GM23338 (cell line): ENCODE data around the gene STX8. TPM values are rescaled to one million over a fixed set of nuclear protein-coding genes. Genes with fewer than 3 reads are reported as not detected.

ENCODE experiments used
- ATAC-seq: fragments of 200-7000 bp; cut with Tn5 transposase; 3 replicates; pipeline ENCODE4 v1.9.1; 2020
- DNase-seq: peaks from one replicate; pipeline ENCODE4 v3.0.0-alpha.2; 2015; ENCODE audit warnings: low spot score
- H2AFZ ChIP-seq: fragments of 200-600 bp; sonication (generic); 2 replicates; pipeline ENCODE4 v1.8.0; 2016; ENCODE audit warnings: antibody characterized with exemption, mild to moderate bottlenecking, moderate library complexity
- H3F3A ChIP-seq: fragments of 200-600 bp; sonication (generic); replicated peaks from 2 replicates; pipeline ENCODE4 v1.8.0; 2017; ENCODE audit warnings: antibody characterized with exemption, mixed run types, low read depth
- H3K27ac ChIP-seq: fragments of 200-600 bp; sonication (generic); 2 replicates; pipeline ENCODE4 v1.6.1; 2016; ENCODE audit warnings: low read depth
- H3K27me3 ChIP-seq: fragments of 200-600 bp; sonication (generic); 2 replicates; pipeline ENCODE4 v1.8.0; 2016; ENCODE audit warnings: mild to moderate bottlenecking, mixed run types, moderate library complexity; ENCODE audit not compliant: insufficient read depth
- H3K36me3 ChIP-seq: fragments of 200-600 bp; sonication (generic); 2 replicates; pipeline ENCODE4 v1.8.0; 2016; ENCODE audit warnings: mild to moderate bottlenecking; ENCODE audit not compliant: insufficient read depth
- H3K4me1 ChIP-seq: fragments of 200-600 bp; sonication (generic); 2 replicates; pipeline ENCODE4 v1.8.0; 2016; ENCODE audit warnings: mild to moderate bottlenecking, moderate library complexity; ENCODE audit not compliant: insufficient read depth
- H3K4me2 ChIP-seq: fragments of 200-600 bp; sonication (generic); 2 replicates; pipeline ENCODE4 v1.7.1; 2017; ENCODE audit warnings: mixed run types
- H3K4me3 ChIP-seq: fragments of 200-600 bp; sonication (generic); 2 replicates; pipeline ENCODE4 v1.6.1; 2016; ENCODE audit warnings: mixed run types
- H3K79me2 ChIP-seq: fragments of 200-600 bp; sonication (generic); replicated peaks from 2 replicates; pipeline ENCODE4 v1.8.0; 2017; ENCODE audit warnings: mild to moderate bottlenecking; ENCODE audit not compliant: insufficient read depth
- H3K9me2 ChIP-seq: fragments of 200-600 bp; sonication (generic); 2 replicates; pipeline ENCODE4 v1.8.0; 2017; ENCODE audit not compliant: insufficient read depth
- H4K20me1 ChIP-seq: fragments of 200-600 bp; sonication (generic); replicated peaks from 2 replicates; pipeline ENCODE4 v1.8.0; 2017; ENCODE audit warnings: mild to moderate bottlenecking; ENCODE audit not compliant: insufficient read depth
- H3K27ac Mint-ChIP-seq: 2 replicates; pipeline ENCODE4 v1.8.0; 2020; ENCODE audit warnings: inconsistent platforms, mild to moderate bottlenecking, moderate library complexity, mixed read lengths
- H3K27me3 Mint-ChIP-seq: 3 replicates; pipeline ENCODE4 v1.8.0; 2022; ENCODE audit warnings: low read depth, mild to moderate bottlenecking, moderate library complexity, mixed read lengths, inconsistent platforms; ENCODE audit not compliant: insufficient read depth, poor library complexity
- H3K36me3 Mint-ChIP-seq: 3 replicates; pipeline ENCODE4 v1.8.0; 2021; ENCODE audit warnings: low read depth, mild to moderate bottlenecking, inconsistent platforms, moderate library complexity, mixed read lengths
- H3K4me1 Mint-ChIP-seq: 3 replicates; pipeline ENCODE4 v1.8.0; 2020; ENCODE audit warnings: mild to moderate bottlenecking, inconsistent platforms, mixed read lengths
- H3K4me3 Mint-ChIP-seq: 3 replicates; pipeline ENCODE4 v1.8.0; 2021; ENCODE audit warnings: moderate library complexity, mild to moderate bottlenecking, inconsistent platforms, mixed read lengths
- H3K9me3 Mint-ChIP-seq: 3 replicates; pipeline ENCODE4 v1.8.0; 2020; ENCODE audit warnings: moderate library complexity, mild to moderate bottlenecking, inconsistent platforms, mixed read lengths
- CREB1 ChIP-seq: fragments of 250-450 bp; sonication (Bioruptor Pico); IDR thresholded peaks from 2 replicates; pipeline ENCODE4 v1.5.0; 2020; ENCODE audit warnings: low read depth, mild to moderate bottlenecking, moderate library complexity
- CTCF ChIP-seq, 2 experiments: fragments of 200-600 bp in 1 of 2; sonication (generic) in 1 of 2; conservative IDR thresholded peaks; 2 replicates each; pipeline versions ENCODE4 v1.5.1 to v1.6.1; 2016 to 2017; ENCODE audit warnings: antibody characterized with exemption in 2 of 2, low read depth in 2 of 2, mild to moderate bottlenecking in 2 of 2, moderate library complexity in 1 of 2
- ETS1 ChIP-seq: IDR thresholded peaks from 2 replicates; pipeline ENCODE4 v1.6.1; 2016; ENCODE audit warnings: antibody characterized with exemption
- EZH2 ChIP-seq: fragments of 200-600 bp; sonication (generic); IDR thresholded peaks from one replicate; pipeline ENCODE4 v1.8.0; 2017; ENCODE audit warnings: antibody characterized with exemption, mild to moderate bottlenecking, low read depth; ENCODE audit not compliant: unreplicated experiment
- EZH2phosphoT487 ChIP-seq: fragments of 200-600 bp; sonication (generic); IDR thresholded peaks from one replicate; pipeline ENCODE4 v1.8.1; 2018; ENCODE audit warnings: antibody characterized with exemption; ENCODE audit not compliant: unreplicated experiment
- NANOG ChIP-seq: IDR thresholded peaks from 2 replicates; pipeline ENCODE4 v1.6.1; 2016; ENCODE audit warnings: antibody characterized with exemption, borderline replicate concordance
- POLR2AphosphoS5 ChIP-seq: IDR thresholded peaks from 2 replicates; pipeline ENCODE4 v1.6.1; 2016; ENCODE audit warnings: antibody characterized with exemption, low read depth
- STAT1 ChIP-seq: IDR thresholded peaks from one replicate; pipeline ENCODE4 v1.6.1; 2016; ENCODE audit warnings: antibody characterized with exemption; ENCODE audit not compliant: unreplicated experiment
- ZNF114 ChIP-seq: fragments of 250-450 bp; sonication (Bioruptor Pico); IDR thresholded peaks from 2 replicates; pipeline ENCODE4 v1.5.0; 2020; ENCODE audit warnings: mild to moderate bottlenecking, moderate library complexity
- ZNF331 ChIP-seq: fragments of 250-450 bp; sonication (Bioruptor Pico); IDR thresholded peaks from 2 replicates; pipeline ENCODE4 v1.5.0; 2020; ENCODE audit warnings: low read depth, mild to moderate bottlenecking, moderate library complexity
- polyA plus RNA-seq: library from polyadenylated mRNA; unstranded; fragments of >200 nt; fragmentation: Nextera tagmentation; extraction: Ambion mirVana; gene quantifications from 2 replicates; pipeline ENCODE4 v1.2.1, GENCODE V29; 2016
- total RNA-seq: library from RNA; depleted of rRNA; stranded (reverse); fragments of >200 nt; shearing (Covaris generic); gene quantifications from 2 replicates; pipeline ENCODE4 v1.2.3, GENCODE V29; 2014
- TF ChIP-seq, protein P1 (sequence below): IDR thresholded peaks from one replicate; pipeline ENCODE4 v1.6.1; 2018; ENCODE audit warnings: antibody characterized with exemption; ENCODE audit not compliant: unreplicated experiment
- TF ChIP-seq, protein P2 (sequence below): fragments of 250-450 bp; sonication (Bioruptor Pico); IDR thresholded peaks from 2 replicates; pipeline ENCODE4 v1.5.0; 2020; ENCODE audit warnings: mild to moderate bottlenecking, moderate library complexity

STX8 gene
- total and polyA plus RNA-seq, 2 experiments from 2014 or later, result 59.4 to 82.3 TPM

DNA sequence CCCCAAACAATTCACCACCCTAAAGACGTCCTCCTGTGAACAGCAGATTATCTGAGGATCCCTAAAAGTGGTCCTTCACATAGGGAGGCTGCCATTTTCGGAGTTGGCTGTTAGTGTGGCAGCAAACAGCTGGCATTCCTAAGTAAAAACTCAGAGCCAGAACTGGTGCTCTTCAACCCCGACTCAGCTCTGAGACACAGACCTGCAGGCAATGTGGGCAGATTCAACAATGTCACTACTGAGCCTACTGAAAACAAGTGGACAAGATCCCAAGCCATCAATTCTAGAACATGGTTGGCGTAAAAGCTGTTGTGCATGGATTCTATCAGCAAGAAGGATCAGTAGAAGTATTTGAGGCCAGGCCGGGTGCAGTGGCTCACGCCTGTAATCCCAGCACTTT is 307.1 kb downstream of the STX8 start:
- ATAC-seq (no peak), DNase-seq (no peak)
- peaks cover 5% of the 10 kb centered on the region; the same call in 2 of the 3 replicates for H3K4me1 Mint-ChIP-seq
- Histone ChIP-seq H4K20me1 (no peaks in the 10 kb centered on the region), H3K4me3 (no peak overlapping the region), H3K4me1 (no peaks in the 10 kb centered on the region; the same call in 1 of the 2 replicates), H3K36me3 (no peaks in the 10 kb centered on the region), H3K4me2 (no peak overlapping the region), H3K9me2 (no peaks in the 10 kb centered on the region; the same call in 1 of the 2 replicates), H3F3A (no peaks in the 10 kb centered on the region), H3K27me3 (no peaks in the 10 kb centered on the region), H3K27ac (no peak overlapping the region), H3K79me2 (no peaks in the 10 kb centered on the region), H2AFZ (no peak overlapping the region)
- peaks cover 3% of the 10 kb centered on the region for H3K27me3 Mint-ChIP-seq
- TF ChIP-seq CREB1 (CRISPR knock-in tag) (no peak), NANOG (no peak), EZH2phosphoT487 (no peak), ZNF114 (CRISPR knock-in tag) (no peak), ZNF331 (CRISPR knock-in tag) (no peak), EZH2 (no peak), ETS1 (no peak), POLR2AphosphoS5 (no peak), STAT1 (no peak), CTCF (conservative IDR thresholded peaks at IDR 0.05; ENCODE audit: low read depth in 2 of 2) (no peak)
- TF ChIP-seq, protein P1, sequence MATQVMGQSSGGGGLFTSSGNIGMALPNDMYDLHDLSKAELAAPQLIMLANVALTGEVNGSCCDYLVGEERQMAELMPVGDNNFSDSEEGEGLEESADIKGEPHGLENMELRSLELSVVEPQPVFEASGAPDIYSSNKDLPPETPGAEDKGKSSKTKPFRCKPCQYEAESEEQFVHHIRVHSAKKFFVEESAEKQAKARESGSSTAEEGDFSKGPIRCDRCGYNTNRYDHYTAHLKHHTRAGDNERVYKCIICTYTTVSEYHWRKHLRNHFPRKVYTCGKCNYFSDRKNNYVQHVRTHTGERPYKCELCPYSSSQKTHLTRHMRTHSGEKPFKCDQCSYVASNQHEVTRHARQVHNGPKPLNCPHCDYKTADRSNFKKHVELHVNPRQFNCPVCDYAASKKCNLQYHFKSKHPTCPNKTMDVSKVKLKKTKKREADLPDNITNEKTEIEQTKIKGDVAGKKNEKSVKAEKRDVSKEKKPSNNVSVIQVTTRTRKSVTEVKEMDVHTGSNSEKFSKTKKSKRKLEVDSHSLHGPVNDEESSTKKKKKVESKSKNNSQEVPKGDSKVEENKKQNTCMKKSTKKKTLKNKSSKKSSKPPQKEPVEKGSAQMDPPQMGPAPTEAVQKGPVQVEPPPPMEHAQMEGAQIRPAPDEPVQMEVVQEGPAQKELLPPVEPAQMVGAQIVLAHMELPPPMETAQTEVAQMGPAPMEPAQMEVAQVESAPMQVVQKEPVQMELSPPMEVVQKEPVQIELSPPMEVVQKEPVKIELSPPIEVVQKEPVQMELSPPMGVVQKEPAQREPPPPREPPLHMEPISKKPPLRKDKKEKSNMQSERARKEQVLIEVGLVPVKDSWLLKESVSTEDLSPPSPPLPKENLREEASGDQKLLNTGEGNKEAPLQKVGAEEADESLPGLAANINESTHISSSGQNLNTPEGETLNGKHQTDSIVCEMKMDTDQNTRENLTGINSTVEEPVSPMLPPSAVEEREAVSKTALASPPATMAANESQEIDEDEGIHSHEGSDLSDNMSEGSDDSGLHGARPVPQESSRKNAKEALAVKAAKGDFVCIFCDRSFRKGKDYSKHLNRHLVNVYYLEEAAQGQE, result no peak
- TF ChIP-seq, protein P2, sequence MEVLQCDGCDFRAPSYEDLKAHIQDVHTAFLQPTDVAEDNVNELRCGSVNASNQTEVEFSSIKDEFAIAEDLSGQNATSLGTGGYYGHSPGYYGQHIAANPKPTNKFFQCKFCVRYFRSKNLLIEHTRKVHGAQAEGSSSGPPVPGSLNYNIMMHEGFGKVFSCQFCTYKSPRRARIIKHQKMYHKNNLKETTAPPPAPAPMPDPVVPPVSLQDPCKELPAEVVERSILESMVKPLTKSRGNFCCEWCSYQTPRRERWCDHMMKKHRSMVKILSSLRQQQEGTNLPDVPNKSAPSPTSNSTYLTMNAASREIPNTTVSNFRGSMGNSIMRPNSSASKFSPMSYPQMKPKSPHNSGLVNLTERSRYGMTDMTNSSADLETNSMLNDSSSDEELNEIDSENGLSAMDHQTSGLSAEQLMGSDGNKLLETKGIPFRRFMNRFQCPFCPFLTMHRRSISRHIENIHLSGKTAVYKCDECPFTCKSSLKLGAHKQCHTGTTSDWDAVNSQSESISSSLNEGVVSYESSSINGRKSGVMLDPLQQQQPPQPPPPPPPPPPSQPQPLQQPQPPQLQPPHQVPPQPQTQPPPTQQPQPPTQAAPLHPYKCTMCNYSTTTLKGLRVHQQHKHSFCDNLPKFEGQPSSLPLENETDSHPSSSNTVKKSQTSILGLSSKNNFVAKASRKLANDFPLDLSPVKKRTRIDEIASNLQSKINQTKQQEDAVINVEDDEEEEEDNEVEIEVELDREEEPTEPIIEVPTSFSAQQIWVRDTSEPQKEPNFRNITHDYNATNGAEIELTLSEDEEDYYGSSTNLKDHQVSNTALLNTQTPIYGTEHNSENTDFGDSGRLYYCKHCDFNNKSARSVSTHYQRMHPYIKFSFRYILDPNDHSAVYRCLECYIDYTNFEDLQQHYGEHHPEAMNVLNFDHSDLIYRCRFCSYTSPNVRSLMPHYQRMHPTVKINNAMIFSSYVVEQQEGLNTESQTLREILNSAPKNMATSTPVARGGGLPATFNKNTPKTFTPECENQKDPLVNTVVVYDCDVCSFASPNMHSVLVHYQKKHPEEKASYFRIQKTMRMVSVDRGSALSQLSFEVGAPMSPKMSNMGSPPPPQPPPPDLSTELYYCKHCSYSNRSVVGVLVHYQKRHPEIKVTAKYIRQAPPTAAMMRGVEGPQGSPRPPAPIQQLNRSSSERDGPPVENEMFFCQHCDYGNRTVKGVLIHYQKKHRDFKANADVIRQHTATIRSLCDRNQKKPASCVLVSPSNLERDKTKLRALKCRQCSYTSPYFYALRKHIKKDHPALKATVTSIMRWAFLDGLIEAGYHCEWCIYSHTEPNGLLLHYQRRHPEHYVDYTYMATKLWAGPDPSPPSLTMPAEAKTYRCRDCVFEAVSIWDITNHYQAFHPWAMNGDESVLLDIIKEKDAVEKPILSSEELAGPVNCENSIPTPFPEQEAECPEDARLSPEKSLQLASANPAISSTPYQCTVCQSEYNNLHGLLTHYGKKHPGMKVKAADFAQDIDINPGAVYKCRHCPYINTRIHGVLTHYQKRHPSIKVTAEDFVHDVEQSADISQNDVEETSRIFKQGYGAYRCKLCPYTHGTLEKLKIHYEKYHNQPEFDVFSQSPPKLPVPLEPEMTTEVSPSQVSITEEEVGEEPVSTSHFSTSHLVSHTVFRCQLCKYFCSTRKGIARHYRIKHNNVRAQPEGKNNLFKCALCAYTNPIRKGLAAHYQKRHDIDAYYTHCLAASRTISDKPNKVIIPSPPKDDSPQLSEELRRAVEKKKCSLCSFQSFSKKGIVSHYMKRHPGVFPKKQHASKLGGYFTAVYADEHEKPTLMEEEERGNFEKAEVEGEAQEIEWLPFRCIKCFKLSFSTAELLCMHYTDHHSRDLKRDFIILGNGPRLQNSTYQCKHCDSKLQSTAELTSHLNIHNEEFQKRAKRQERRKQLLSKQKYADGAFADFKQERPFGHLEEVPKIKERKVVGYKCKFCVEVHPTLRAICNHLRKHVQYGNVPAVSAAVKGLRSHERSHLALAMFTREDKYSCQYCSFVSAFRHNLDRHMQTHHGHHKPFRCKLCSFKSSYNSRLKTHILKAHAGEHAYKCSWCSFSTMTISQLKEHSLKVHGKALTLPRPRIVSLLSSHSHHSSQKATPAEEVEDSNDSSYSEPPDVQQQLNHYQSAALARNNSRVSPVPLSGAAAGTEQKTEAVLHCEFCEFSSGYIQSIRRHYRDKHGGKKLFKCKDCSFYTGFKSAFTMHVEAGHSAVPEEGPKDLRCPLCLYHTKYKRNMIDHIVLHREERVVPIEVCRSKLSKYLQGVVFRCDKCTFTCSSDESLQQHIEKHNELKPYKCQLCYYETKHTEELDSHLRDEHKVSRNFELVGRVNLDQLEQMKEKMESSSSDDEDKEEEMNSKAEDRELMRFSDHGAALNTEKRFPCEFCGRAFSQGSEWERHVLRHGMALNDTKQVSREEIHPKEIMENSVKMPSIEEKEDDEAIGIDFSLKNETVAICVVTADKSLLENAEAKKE (CRISPR knock-in tag), result no peak
- no peak overlapping the region for H3K4me3 Mint-ChIP-seq
- no peak overlapping the region for H3K27ac Mint-ChIP-seq
- H3K9me3 Mint-ChIP-seq, result no peaks in the 10 kb centered on the region; the same call in 2 of the 3 replicates
- H3K36me3 Mint-ChIP-seq, result no peaks in the 10 kb centered on the region
